Cardiac fibroblast (primary cell): ENCODE results near the gene PPP1R16B.
A peak's percentile ranks its signal among the peaks of the same experiment; 100 is the strongest.
"Not testable (repeated sequence)": the region's sequence is repeated elsewhere in the genome, so short reads cannot be mapped to it uniquely, and the experiment has no call there.

Experiments used
- DNase-seq, 2 donors: peaks; one replicate each; pipeline versions ENCODE4 v3.0.0 to v3.0.0-alpha.2; 2010; ENCODE audit warnings: low read depth in 2 of 2
- H3K4me3 ChIP-seq, 2 donors: replicated peaks in 1 of 2; 1 replicate in 1 of 2; 2 replicates in 1 of 2; pipeline ENCODE4 v1.5.1; 2011; ENCODE audit warnings: low read depth in 2 of 2, low read length in 2 of 2, mild to moderate bottlenecking in 2 of 2, moderate library complexity in 1 of 2
- TF ChIP-seq, protein P1 (sequence below): IDR thresholded peaks from one replicate; pipeline ENCODE4 v1.5.1; 2011; ENCODE audit warnings: low read depth, mild to moderate bottlenecking, low read length, inconsistent platforms

The PPP1R16B gene

DNA sequence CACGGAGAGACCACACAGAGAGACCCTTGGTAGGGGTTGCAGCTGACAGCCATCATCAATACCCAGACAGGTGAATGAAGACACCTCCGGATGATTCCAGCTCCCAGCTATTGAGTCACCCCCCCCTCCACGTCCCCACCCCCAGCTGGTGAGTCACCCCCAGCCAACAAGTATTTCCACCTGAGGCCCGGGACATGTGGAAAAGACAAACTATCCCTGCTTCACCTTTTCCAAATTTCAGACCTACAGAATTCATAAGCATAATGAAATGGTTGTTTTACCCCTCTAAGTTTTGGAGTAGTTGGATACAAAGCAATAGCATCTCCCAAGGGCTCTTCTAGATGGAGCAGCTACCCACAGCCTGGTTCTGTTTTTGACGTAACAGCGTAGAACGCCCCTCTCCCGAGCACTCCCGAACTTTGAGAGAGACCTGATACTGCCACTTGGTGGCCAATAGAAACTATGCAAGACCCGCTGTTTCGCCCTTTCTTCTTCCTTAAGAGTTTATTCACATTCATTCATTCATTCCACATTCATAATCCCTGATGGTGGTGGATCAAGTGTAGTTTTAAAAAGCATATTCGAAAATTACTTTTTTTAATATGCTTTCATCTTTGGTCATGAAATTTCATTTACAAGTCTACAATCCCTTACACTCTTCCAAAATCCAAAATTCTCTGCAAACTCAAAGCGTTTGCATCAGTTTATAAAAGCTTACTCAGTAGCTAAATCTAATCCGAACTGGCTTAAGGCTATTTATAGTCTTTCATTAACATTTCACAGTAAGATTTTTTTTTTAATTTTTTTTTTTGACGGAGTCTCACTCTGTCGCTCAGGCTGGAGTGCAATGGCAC lies 15.1 kb upstream of the PPP1R16B start:
- H3K4me3 ChIP-seq = no peak overlapping the region
- TF ChIP-seq, protein P1, sequence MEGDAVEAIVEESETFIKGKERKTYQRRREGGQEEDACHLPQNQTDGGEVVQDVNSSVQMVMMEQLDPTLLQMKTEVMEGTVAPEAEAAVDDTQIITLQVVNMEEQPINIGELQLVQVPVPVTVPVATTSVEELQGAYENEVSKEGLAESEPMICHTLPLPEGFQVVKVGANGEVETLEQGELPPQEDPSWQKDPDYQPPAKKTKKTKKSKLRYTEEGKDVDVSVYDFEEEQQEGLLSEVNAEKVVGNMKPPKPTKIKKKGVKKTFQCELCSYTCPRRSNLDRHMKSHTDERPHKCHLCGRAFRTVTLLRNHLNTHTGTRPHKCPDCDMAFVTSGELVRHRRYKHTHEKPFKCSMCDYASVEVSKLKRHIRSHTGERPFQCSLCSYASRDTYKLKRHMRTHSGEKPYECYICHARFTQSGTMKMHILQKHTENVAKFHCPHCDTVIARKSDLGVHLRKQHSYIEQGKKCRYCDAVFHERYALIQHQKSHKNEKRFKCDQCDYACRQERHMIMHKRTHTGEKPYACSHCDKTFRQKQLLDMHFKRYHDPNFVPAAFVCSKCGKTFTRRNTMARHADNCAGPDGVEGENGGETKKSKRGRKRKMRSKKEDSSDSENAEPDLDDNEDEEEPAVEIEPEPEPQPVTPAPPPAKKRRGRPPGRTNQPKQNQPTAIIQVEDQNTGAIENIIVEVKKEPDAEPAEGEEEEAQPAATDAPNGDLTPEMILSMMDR = peak; percentile 64
- DNase-seq = peak; percentile 19 to 63

DNA sequence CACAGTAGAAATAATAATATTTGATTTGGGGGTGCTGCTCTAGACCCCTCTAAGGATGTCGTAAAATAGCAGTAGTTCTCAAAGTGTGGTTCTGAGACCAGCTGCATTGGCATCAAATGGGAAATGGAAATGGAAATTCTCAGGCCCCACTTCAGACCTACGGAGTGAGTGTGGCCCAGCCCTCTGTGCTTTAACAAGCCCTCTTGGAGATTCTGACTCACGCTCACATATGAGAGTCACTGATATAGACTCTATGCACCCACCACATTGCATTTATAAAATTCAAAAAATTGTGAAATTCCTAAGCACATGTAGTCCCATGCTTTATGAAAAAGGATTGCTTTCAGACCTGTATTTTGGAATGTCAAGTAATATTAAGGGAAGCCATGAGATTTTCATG lies 14.2 kb upstream of the PPP1R16B start:
- peak in 1 of 2 donors; percentile 21 for DNase-seq

DNA sequence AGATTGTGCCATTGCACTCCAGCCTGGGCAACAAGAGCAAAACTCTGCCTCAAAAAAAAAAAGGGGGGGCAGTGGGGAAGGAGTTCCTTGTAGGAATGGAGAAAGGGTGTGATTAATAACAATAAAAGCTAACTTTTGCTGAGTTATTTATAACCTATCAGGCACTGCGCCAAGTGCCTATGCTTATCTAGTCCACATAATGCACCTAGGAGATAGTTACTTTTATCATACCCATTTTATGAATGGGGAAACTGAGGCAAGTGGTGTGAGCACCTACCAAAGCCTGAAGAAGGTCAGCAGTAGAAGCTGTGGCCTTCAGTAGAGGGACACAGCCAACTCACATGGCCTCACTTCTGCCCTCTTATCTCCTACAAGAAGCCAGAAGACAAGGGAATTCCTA lies 13.6 kb upstream of the PPP1R16B start:
- TF ChIP-seq, protein P1 = no peak
- DNase-seq = no peak
- H3K4me3 ChIP-seq = no peak overlapping the region

More for the DNA sequence above, 14.2 kb upstream of the PPP1R16B start:
- TF ChIP-seq, protein P1 = no peak
- no peak overlapping the region for H3K4me3 ChIP-seq

DNA sequence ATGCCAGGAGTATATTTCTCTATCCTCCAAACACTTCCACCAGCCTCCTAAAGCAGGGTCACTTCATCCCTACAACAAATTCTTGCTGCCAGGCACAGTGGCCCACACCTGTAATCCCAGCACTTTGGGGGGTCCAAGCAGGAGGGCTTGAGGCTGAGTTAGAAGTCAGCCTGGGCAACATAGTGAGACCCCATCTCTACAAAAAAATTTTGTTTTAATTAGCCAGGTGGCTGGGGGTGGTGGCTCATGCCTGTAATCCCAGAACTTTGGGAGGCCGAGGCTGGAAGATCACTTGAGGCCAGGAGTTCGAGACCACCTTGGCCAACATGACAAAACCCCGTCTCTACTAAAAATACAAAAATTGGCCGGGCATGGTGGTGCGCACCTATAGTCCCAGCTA lies 11.4 kb upstream of the PPP1R16B start:
- not testable (repeated sequence) for DNase-seq

DNA sequence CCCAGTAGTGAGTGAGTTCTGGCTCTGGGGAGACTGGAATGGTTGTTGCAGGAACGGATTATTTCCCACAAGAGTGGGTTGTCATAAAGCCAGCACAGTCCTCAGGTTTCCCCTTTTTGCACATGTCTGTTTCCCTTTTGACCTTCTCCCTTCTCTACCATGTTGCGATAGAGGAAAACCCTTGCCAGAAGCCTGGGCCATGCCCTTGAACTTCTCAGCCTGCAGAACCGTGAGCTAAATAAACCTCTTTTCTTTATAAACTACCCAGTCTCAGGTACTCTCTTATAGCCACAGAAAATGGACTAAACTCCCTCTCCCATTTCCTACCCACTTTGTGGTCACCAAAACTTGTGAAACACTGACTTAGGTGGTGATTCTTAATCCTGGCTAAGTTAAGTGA lies 7.2 kb upstream of the PPP1R16B start:
- TF ChIP-seq, protein P1 = no peak
- H3K4me3 ChIP-seq = no peak overlapping the region
- DNase-seq = no peak

More for the DNA sequence above, 11.4 kb upstream of the PPP1R16B start:
- not testable (repeated sequence) for H3K4me3 ChIP-seq

DNA sequence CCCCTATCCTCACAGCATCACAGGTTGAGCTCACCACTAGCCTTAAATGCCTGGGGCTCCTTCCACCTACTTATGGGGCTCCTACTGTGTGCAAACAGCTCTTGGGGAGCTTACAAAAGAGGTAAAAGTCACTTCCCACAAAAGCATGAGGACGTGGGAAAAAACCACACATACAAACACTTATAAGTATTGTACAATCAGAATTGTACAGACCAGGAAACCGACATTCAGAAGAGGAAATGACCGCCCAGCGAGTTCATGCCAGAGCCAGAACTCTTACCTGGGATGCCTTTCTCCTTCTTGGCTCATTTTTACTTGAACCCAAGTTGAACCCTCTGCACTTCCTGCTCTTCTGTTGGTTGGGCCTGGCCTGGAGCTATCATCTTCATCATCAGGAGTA lies 6.3 kb upstream of the PPP1R16B start:
- DNase-seq = no peak
- H3K4me3 ChIP-seq = no peak overlapping the region
- TF ChIP-seq, protein P1 = no peak

DNA sequence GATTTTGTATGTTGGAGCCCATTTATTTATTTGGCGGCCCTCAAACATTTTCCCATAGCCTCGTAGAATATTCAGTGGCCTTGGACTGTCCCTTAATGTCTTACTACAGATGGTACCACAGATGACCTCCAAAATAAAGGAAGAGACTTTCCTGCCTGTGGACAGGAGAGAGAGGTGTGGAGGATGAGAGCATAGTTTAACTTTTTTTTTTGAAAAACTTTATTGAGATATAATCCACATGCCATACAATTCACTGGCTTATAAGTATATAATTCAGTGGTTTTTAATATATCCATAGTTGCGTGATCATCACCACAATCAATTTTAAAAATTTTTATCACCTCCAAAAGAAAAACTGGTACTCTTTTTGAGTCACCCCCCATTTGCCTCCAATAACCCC lies 4.6 kb upstream of the PPP1R16B start:
- no peak for DNase-seq
- no peak overlapping the region for H3K4me3 ChIP-seq
- TF ChIP-seq, protein P1 = no peak
